ENCODE data around the gene CCSER1.

DNA sequence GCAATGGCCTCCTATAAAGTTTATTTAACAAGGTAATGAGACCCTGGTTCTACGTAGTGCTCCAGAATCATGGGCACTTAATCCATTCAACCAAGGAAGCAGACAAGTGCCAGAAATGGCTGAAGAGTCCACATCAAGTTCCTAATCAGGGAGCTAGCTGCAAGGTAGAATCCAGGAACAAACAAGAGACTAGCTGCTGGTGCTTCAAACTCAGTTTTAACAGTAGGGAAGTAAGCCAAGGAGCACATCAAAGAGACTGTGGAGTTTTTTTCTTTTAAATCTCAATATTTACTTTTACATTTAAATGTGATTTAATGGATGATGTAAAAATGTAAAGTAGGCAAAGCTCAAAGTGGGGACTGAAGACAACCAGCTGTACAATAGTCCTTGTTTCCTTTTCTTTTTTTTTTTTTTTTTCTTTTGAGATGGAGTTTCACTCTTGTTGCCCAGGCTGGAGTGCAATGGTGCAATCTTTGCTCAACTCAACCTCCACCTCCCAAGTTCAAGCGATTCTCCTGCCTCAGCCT, 630.4 kb downstream of the CCSER1 start:
- TF ChIP-seq CTCF (IDR thresholded peaks at IDR 0.05; ENCODE audit: poor library complexity), result no peak
- no peak for TF ChIP-seq EZH2phosphoT487 (IDR thresholded peaks at IDR 0.05; ENCODE audit: low read depth, severe bottlenecking, unreplicated experiment)
- no peak for TF ChIP-seq EZH2 (IDR thresholded peaks at IDR 0.05; ENCODE audit: borderline replicate concordance)

All from hepatocyte (in vitro differentiated cells).